ENCODE measurements around the gene CLK2. TPM values are rescaled to one million over a fixed set of nuclear protein-coding genes. Genes with fewer than 3 reads are reported as not detected.

CLK2 gene
- total and polyA plus RNA-seq, 10 donors: 38.6 to 89.9 (median 74.6) TPM

- Histone ChIP-seq H3K9me3 (no peaks in the 10 kb centered on the region), H3K4me3 (no peak overlapping the region), H3K27ac (peak overlapping the region in 4 of 8 donors; percentile 79 to 92 (median 90)), H3K4me1 (peaks cover 12 to 45% (median 30%) of the 10 kb centered on the region in 6 donors), H3K27me3 (replicated peaks in 1 of 7) (no peaks in the 10 kb centered on the region), H3K36me3 (peaks cover 0 to 23% (median 2%) of the 10 kb centered on the region in 6 donors)
- no peak for TF ChIP-seq POLR2A (IDR thresholded peaks at IDR 0.05)
- no peak for TF ChIP-seq POLR2AphosphoS5 (IDR thresholded peaks at IDR 0.05)
- peak in 6 of 11 experiments; percentile 16 to 49 (median 33) for TF ChIP-seq CTCF (IDR thresholded peaks at IDR 0.05 in 8 of 11, conservative IDR thresholded peaks at IDR 0.05 in 3 of 11)
- no peak for DNase-seq
- 51 to 63% (median 58%) methylated on average over 6 of the region's 6 CpGs for whole genome bisulfite sequencing, 5 donors
- intact Hi-C loops (cut with DNase I; ENCODE audit: low total_unique reads): no loop called here
Observed at GRCh38 chr1:155307247-155307740, 34.0 kb upstream of the CLK2 start.

- 75 to 91% (median 89%) methylated on average over 7 of the region's 7 CpGs for WGBS, 5 donors
- no peak overlapping the region for H3K4me3 ChIP-seq
- no peaks in the 10 kb centered on the region for H3K9me3 ChIP-seq
- TF ChIP-seq POLR2A (IDR thresholded peaks at IDR 0.05) (no peak), POLR2AphosphoS5 (IDR thresholded peaks at IDR 0.05) (no peak), CTCF (IDR thresholded peaks at IDR 0.05 in 8 of 11, conservative IDR thresholded peaks at IDR 0.05 in 3 of 11) (no peak)
- no peak overlapping the region for H3K27ac ChIP-seq
- intact Hi-C loops (cut with DNase I; ENCODE audit: low total_unique reads): no loop called here
- H3K27me3 ChIP-seq (replicated peaks in 1 of 7): no peaks in the 10 kb centered on the region
- H3K4me1 ChIP-seq: peaks cover 12 to 32% (median 28%) of the 10 kb centered on the region in 6 donors
- peaks cover 0 to 10% (median 0%) of the 10 kb centered on the region in 6 donors for H3K36me3 ChIP-seq
- no peak for DNase-seq
Observed at GRCh38 chr1:155305881-155306391, 32.6 kb upstream of the CLK2 start.

GRCh38 chr1:155304558-155305063 is 31.3 kb upstream of the CLK2 start:
- H3K27me3 ChIP-seq (replicated peaks in 1 of 7): no peaks in the 10 kb centered on the region
- H3K4me3 ChIP-seq: no peak overlapping the region
- H3K36me3 ChIP-seq: no peaks in the 10 kb centered on the region
- intact Hi-C loops (cut with DNase I; ENCODE audit: low total_unique reads): no loop called here
- H3K4me1 ChIP-seq: peaks cover 3 to 18% (median 15%) of the 10 kb centered on the region in 6 donors
- H3K9me3 ChIP-seq: no peaks in the 10 kb centered on the region
- TF ChIP-seq CTCF (IDR thresholded peaks at IDR 0.05 in 8 of 11, conservative IDR thresholded peaks at IDR 0.05 in 3 of 11) (no peak), POLR2AphosphoS5 (IDR thresholded peaks at IDR 0.05) (no peak), POLR2A (IDR thresholded peaks at IDR 0.05) (no peak)
- no peak overlapping the region for H3K27ac ChIP-seq
- WGBS, 5 donors: 81 to 89% (median 83%) methylated on average over 10 to 11 of the region's 11 CpGs
- no peak for DNase-seq

- TF ChIP-seq POLR2AphosphoS5 (IDR thresholded peaks at IDR 0.05): no peak
- no peak for TF ChIP-seq POLR2A (IDR thresholded peaks at IDR 0.05)
- no peak for TF ChIP-seq CTCF (IDR thresholded peaks at IDR 0.05 in 8 of 11, conservative IDR thresholded peaks at IDR 0.05 in 3 of 11)
- intact Hi-C loops (cut with DNase I; ENCODE audit: low total_unique reads): no loop called here
- WGBS, 5 donors: 76 to 92% (median 85%) methylated on average over 5 of the region's 5 CpGs
Observed at GRCh38 chr1:155301342-155301841, 28.1 kb upstream of the CLK2 start, which contains the start of gene PKLR. TSS of gene PKLR (minus strand) at chr1:155301438. CDS start at chr1:155301395, 43 bp downstream.

More at GRCh38 chr1:155301342-155301841, 28.1 kb upstream of the CLK2 start, which contains the start of gene PKLR:
- no peaks in the 10 kb centered on the region for H3K9me3 ChIP-seq
- H3K36me3 ChIP-seq: no peaks in the 10 kb centered on the region
- no peak within 1 kb of the TSS for H3K4me3 ChIP-seq
- no peak within 1 kb of the TSS for H3K27ac ChIP-seq
- peaks cover 0 to 8% (median 0%) of the 10 kb centered on the region in 7 donors for H3K27me3 ChIP-seq (replicated peaks in 1 of 7)
- H3K4me1 ChIP-seq: no peaks in the 10 kb centered on the region
- no peak for DNase-seq
